SK-N-MC (cell line): ENCODE results near the gene NUTM2G.
"Not testable (repeated sequence)": the region's sequence is repeated elsewhere in the genome, so short reads cannot be mapped to it uniquely, and the experiment has no call there.

Source experiments
- EZH2 ChIP-seq: fragments of 200-600 bp; sonication (generic); IDR thresholded peaks from one replicate; pipeline ENCODE4 v1.6.1; 2017; ENCODE audit warnings: antibody characterized with exemption
- FOXP2 ChIP-seq: optimal IDR thresholded peaks from 2 replicates; pipeline ENCODE3; 2011; ENCODE audit warnings: mild to moderate bottlenecking, moderate library complexity; ENCODE audit not compliant: insufficient read depth; ENCODE audit errors: extremely low read length, control extremely low read depth
- POLR2AphosphoS5 ChIP-seq: IDR thresholded peaks from 2 replicates; pipeline ENCODE4 v1.6.1; 2012; ENCODE audit warnings: mild to moderate bottlenecking, low read depth, low read length, borderline replicate concordance

DNA sequence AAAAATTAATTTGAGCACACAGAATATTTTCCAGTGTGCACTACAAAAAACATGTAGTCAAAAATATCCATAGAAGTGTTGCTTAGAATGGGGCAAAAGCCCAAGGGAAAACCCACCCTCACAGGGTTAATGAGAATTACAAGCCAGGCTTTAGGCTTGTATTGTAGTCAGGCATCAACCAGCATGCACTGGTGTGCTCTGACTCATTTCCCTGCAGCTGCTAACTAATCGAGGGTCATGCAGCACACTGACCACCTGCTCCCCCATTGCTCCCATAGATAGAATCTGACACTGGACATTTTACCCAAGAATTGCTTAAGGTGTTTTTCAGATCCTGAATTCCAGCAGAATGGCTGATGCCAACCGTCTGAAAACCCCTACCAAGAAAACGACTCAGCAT lies 20.2 kb upstream of the NUTM2G start:
- TF ChIP-seq POLR2AphosphoS5, EZH2, FOXP2: not testable (repeated sequence)
